IMR-90 (cell line): ENCODE data around the gene LAMA2. TPM values are rescaled to one million over a fixed set of nuclear protein-coding genes. Genes with fewer than 3 reads are reported as not detected.

Source experiments
- ATAC-seq: fragments of 200-7000 bp; cut with Tn5 transposase; 2 replicates; pipeline ENCODE4 v1.9.1; 2020; ENCODE audit warnings: low read depth, mild to moderate bottlenecking, moderate library complexity
- BruUV-seq: library from RNA; stranded (reverse); fragments of 400-500 nt; replicated peaks from 2 replicates; lab custom pipeline; 2021; lab: Mats Ljungman, UMichigan
- CTCF ChIA-PET: fragments of 300-600 bp; formaldehyde crosslinking; extraction: SDS; loops from one replicate; lab custom pipeline; 2021; ENCODE audit warnings: antibody characterized with exemption; lab: Yijun Ruan, JAX
- POLR2A ChIA-PET: fragments of 300-600 bp; sonication (Branson Sonifier 250); formaldehyde crosslinking; loops from one replicate; lab custom pipeline; 2022; ENCODE audit warnings: antibody characterized with exemption; ENCODE audit not compliant: unreplicated experiment; lab: Charles Lee
- DNase-seq: peaks from one replicate; pipeline ENCODE4 v3.0.0; 2013
- H2AFZ ChIP-seq: replicated peaks from 2 replicates; pipeline ENCODE3; 2013; ENCODE audit warnings: low read length, mild to moderate bottlenecking; ENCODE audit not compliant: poor library complexity
- H2AK5ac ChIP-seq: 2 replicates; pipeline ENCODE4 v1.6.1; 2013; ENCODE audit warnings: low read depth, low read length, inconsistent platforms
- H2AK9ac ChIP-seq: replicated peaks from 2 replicates; pipeline ENCODE3; 2013; ENCODE audit warnings: mild to moderate bottlenecking, low read depth, low read length, moderate library complexity; ENCODE audit not compliant: poor library complexity
- H2BK120ac ChIP-seq: 2 replicates; pipeline ENCODE4 v1.6.1; 2013; ENCODE audit warnings: low read depth, low read length, inconsistent platforms
- H2BK15ac ChIP-seq: 3 replicates; pipeline ENCODE4 v1.6.1; 2013; ENCODE audit warnings: low read depth, low read length, inconsistent platforms
- H2BK20ac ChIP-seq: 2 replicates; pipeline ENCODE4 v1.6.1; 2013; ENCODE audit warnings: low read depth, mild to moderate bottlenecking, inconsistent platforms, low read length, moderate library complexity
- H2BK5ac ChIP-seq: 2 replicates; pipeline ENCODE4 v1.6.1; 2013; ENCODE audit warnings: mild to moderate bottlenecking, low read depth, low read length, inconsistent platforms; ENCODE audit not compliant: poor library complexity, severe bottlenecking
- H3K14ac ChIP-seq: replicated peaks from 2 replicates; pipeline ENCODE4 v1.6.1; 2013; ENCODE audit warnings: low read depth, low read length, inconsistent platforms
- H3K18ac ChIP-seq: 2 replicates; pipeline ENCODE4 v1.6.1; 2013; ENCODE audit warnings: low read depth, low read length, control low read depth
- H3K23ac ChIP-seq: 2 replicates; pipeline ENCODE4 v1.6.1; 2013; ENCODE audit warnings: low read depth, low read length, inconsistent platforms
- H3K27ac ChIP-seq: 2 replicates; pipeline ENCODE4 v1.5.1; 2013; ENCODE audit warnings: mild to moderate bottlenecking, control low read depth, low read length; ENCODE audit not compliant: insufficient read depth
- H3K27me3 ChIP-seq: 2 replicates; pipeline ENCODE4 v1.6.1; 2013; ENCODE audit warnings: low read length; ENCODE audit not compliant: control insufficient read depth, insufficient read depth
- H3K36me3 ChIP-seq: 2 replicates; pipeline ENCODE4 v1.6.1; 2013; ENCODE audit warnings: low read length, mixed read lengths; ENCODE audit not compliant: control insufficient read depth, insufficient read depth
- H3K4ac ChIP-seq: 2 replicates; pipeline ENCODE4 v1.6.1; 2013; ENCODE audit warnings: low read depth, low read length, inconsistent platforms
- H3K4me1 ChIP-seq: 2 replicates; pipeline ENCODE4 v1.6.1; 2013; ENCODE audit warnings: low read length, mixed read lengths; ENCODE audit not compliant: control insufficient read depth, insufficient read depth
- H3K4me2 ChIP-seq: 2 replicates; pipeline ENCODE4 v1.6.1; 2013; ENCODE audit warnings: low read depth, mild to moderate bottlenecking, control low read depth, low read length, moderate library complexity
- H3K4me3 ChIP-seq: 2 replicates; pipeline ENCODE4 v1.5.1; 2013; ENCODE audit warnings: low read depth, mild to moderate bottlenecking, control low read depth, low read length, moderate library complexity; ENCODE audit not compliant: insufficient read depth
- H3K56ac ChIP-seq: 2 replicates; pipeline ENCODE4 v1.6.1; 2013; ENCODE audit warnings: low read length, inconsistent platforms; ENCODE audit not compliant: insufficient read depth; ENCODE audit errors: extremely low read depth
- H3K79me1 ChIP-seq, 2 experiments: 2 replicates each; pipeline ENCODE4 v1.6.1; 2013; ENCODE audit warnings: low read length in 2 of 2, inconsistent platforms in 1 of 2, low read depth in 1 of 2
- H3K9ac ChIP-seq: 2 replicates; pipeline ENCODE4 v1.6.1; 2013; ENCODE audit warnings: low read depth, low read length, control low read depth
- H3K9me1 ChIP-seq: 2 replicates; pipeline ENCODE4 v1.6.1; 2013; ENCODE audit warnings: low read length, inconsistent platforms; ENCODE audit not compliant: insufficient read depth
- H3K9me3 ChIP-seq: 2 replicates; pipeline ENCODE4 v1.6.1; 2013; ENCODE audit warnings: low read length; ENCODE audit not compliant: control insufficient read depth, insufficient read depth
- H4K20me1 ChIP-seq: 2 replicates; pipeline ENCODE4 v1.6.1; 2013; ENCODE audit warnings: low read length, inconsistent platforms; ENCODE audit not compliant: insufficient read depth
- H4K5ac ChIP-seq: 2 replicates; pipeline ENCODE4 v1.6.1; 2013; ENCODE audit warnings: mild to moderate bottlenecking, low read depth, low read length, control low read depth
- H4K8ac ChIP-seq, 2 experiments: 2 replicates each; pipeline ENCODE4 v1.6.1; 2013; ENCODE audit warnings: low read depth in 2 of 2, low read length in 2 of 2, control low read depth in 1 of 2, inconsistent platforms in 1 of 2
- H4K91ac ChIP-seq: 2 replicates; pipeline ENCODE4 v1.6.1; 2013; ENCODE audit warnings: low read depth, low read length, inconsistent platforms; ENCODE audit not compliant: insufficient read depth
- BHLHE40 ChIP-seq: fragments of 150-350 bp; IDR thresholded peaks from 2 replicates; pipeline ENCODE4 v1.6.1; 2016; ENCODE audit warnings: mild to moderate bottlenecking, low read depth, low read length
- CEBPB ChIP-seq: IDR thresholded peaks from 2 replicates; pipeline ENCODE4 v1.6.1; 2012; ENCODE audit warnings: low read depth, low read length, improper control_type of control experiment
- CHD1 ChIP-seq: IDR thresholded peaks from 2 replicates; pipeline ENCODE4 v1.6.1; 2012; ENCODE audit warnings: low read depth, low read length, improper control_type of control experiment
- CTCF ChIP-seq: conservative IDR thresholded peaks from 2 replicates; pipeline ENCODE4 v1.5.1; 2012; ENCODE audit warnings: mild to moderate bottlenecking, low read depth, low read length, improper control_type of control experiment
- FOS ChIP-seq: fragments of 150-350 bp; IDR thresholded peaks from 2 replicates; pipeline ENCODE4 v1.6.1; 2016; ENCODE audit warnings: low read depth, low read length
- MAFK ChIP-seq: IDR thresholded peaks from 2 replicates; pipeline ENCODE4 v1.6.1; 2012; ENCODE audit warnings: low read depth, low read length, improper control_type of control experiment
- MAZ ChIP-seq: IDR thresholded peaks from 2 replicates; pipeline ENCODE4 v1.6.1; 2012; ENCODE audit warnings: low read depth, mild to moderate bottlenecking, low read length, improper control_type of control experiment, moderate library complexity, borderline replicate concordance
- MXI1 ChIP-seq: IDR thresholded peaks from 2 replicates; pipeline ENCODE4 v1.6.1; 2012; ENCODE audit warnings: low read depth, mild to moderate bottlenecking, low read length, moderate library complexity, borderline replicate concordance
- NFE2L2 ChIP-seq: fragments of 150-350 bp; IDR thresholded peaks from 2 replicates; pipeline ENCODE4 v1.6.1; 2016; ENCODE audit warnings: low read depth, mild to moderate bottlenecking, low read length
- POLR2A ChIP-seq: IDR thresholded peaks from 2 replicates; pipeline ENCODE4 v1.6.1; 2012; ENCODE audit warnings: mild to moderate bottlenecking, low read depth, low read length
- RAD21 ChIP-seq: IDR thresholded peaks from 2 replicates; pipeline ENCODE4 v1.6.1; 2012; ENCODE audit warnings: low read length, improper control_type of control experiment
- RCOR1 ChIP-seq: IDR thresholded peaks from 2 replicates; pipeline ENCODE4 v1.6.1; 2012; ENCODE audit warnings: mild to moderate bottlenecking, low read length, improper control_type of control experiment; ENCODE audit not compliant: insufficient replicate concordance
- RFX5 ChIP-seq: IDR thresholded peaks from 2 replicates; pipeline ENCODE4 v1.8.0; 2012; ENCODE audit warnings: low read depth, mild to moderate bottlenecking, low read length, moderate library complexity
- SMC3 ChIP-seq: fragments of 150-350 bp; IDR thresholded peaks from 2 replicates; pipeline ENCODE4 v1.6.1; 2016; ENCODE audit warnings: low read depth, mild to moderate bottlenecking, antibody characterized with exemption, low read length, moderate library complexity
- WGBS, 2 experiments: methylation state at CpG; one replicate each; pipeline versions ENCODE4 v1.1.5 to v1.1.7; 2013; ENCODE audit warnings: missing lambda C conversion rate in 2 of 2; ENCODE audit not compliant: insufficient read length in 1 of 2; ENCODE audit errors: extremely low coverage in 2 of 2; 5-methylcytosine and 5-hydroxymethylcytosine counted together
- dilution Hi-C: fragments of 300-500 bp; cut with HindIII; formaldehyde crosslinking; loops from one replicate; pipeline ENCODE4 v1.14.3; 2018; ENCODE audit warnings: low sequenced_read_pairs; ENCODE audit not compliant: unreplicated experiment
- in situ Hi-C: fragments of 300-500 bp; cut with MboI; formaldehyde crosslinking; loops from 3 replicates; pipeline ENCODE4 v1.14.3; 2019; ENCODE audit warnings: low sequenced_read_pairs, inconsistent platforms, mixed read lengths
- intact Hi-C: fragments of 100-400 bp; cut with micrococcal nuclease; formaldehyde crosslinking; loops from 2 replicates; pipeline ENCODE4 v1.10.0; 2022
- polyA plus RNA-seq, 3 experiments: library from polyadenylated mRNA; depleted of rRNA; stranded (reverse); fragments of >200 nt; gene quantifications; 2 replicates each; pipeline ENCODE4 v1.2.3, GENCODE V29; 2012; ENCODE audit warnings: low replicate concordance in 1 of 3
- total RNA-seq: library from RNA; depleted of rRNA; stranded (reverse); fragments of >200 nt; gene quantifications from 2 replicates; pipeline ENCODE4 v1.2.3, GENCODE V29; 2012
- TF ChIP-seq, protein P1 (sequence below): fragments of 150-350 bp; IDR thresholded peaks from 2 replicates; pipeline ENCODE4 v1.6.1; 2017; ENCODE audit warnings: mild to moderate bottlenecking, antibody characterized with exemption, low read length, low read depth
- TF ChIP-seq, protein P2 (sequence below): fragments of 150-350 bp; IDR thresholded peaks from 2 replicates; pipeline ENCODE4 v1.6.1; 2016; ENCODE audit warnings: low read depth, mild to moderate bottlenecking, low read length, moderate library complexity, borderline replicate concordance

LAMA2 gene
- total and polyA plus RNA-seq, 2 of the 4 experiments (the other 2 are of a cell fraction), result 9.9 to 13.3 TPM

DNA sequence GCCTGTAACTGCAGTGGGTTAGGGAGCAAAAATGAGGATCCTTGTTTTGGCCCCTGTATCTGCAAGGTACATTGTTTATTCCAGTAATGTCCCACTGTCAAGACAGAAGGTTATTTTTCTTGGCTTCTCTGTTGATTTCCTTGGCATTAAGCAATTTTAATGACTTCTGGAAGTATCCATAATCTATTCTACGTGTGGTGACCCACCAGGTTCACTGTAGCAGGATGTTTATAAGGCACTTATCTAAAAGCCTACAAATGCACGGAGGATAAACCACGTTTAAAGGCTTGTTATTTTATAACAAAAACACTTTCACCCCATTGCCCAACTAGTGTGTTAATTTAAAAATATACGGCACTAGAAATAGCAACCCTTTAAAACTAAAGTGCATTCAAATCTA lies 294.9 kb downstream of the LAMA2 start:
- ATAC-seq, result no peak
- no peak overlapping the region for H3K4me2 ChIP-seq
- H4K20me1 ChIP-seq, result no peaks in the 10 kb centered on the region
- H3K79me1 ChIP-seq, result no peaks in the 10 kb centered on the region
- H2AFZ ChIP-seq, result no peak overlapping the region
- no TSS peak for BruUV-seq
- H3K9me3 ChIP-seq, result no peaks in the 10 kb centered on the region
- no peaks in the 10 kb centered on the region for H3K27me3 ChIP-seq
- H3K9me1 ChIP-seq, result no peaks in the 10 kb centered on the region; the same call in 1 of the 2 replicates
- in situ Hi-C loops, result no loop called here
- no peaks in the 10 kb centered on the region for H3K36me3 ChIP-seq
- no CpG with 5 or more reads among the region's 4 CpGs for whole genome bisulfite sequencing, 2 experiments
- no peak overlapping the region for H2BK15ac ChIP-seq
- H3K4me3 ChIP-seq, result no peak overlapping the region
- H2BK120ac ChIP-seq, result no peak overlapping the region
- H3K56ac ChIP-seq, result no peak overlapping the region
- DNase-seq, result no peak
- intact Hi-C loops, result no loop called here
- H4K5ac ChIP-seq, result no peak overlapping the region
- TF ChIP-seq MAZ, result no peak
- TF ChIP-seq CEBPB, result no peak
- TF ChIP-seq CTCF, result no peak
- TF ChIP-seq NFE2L2, result no peak
- no peak for TF ChIP-seq BHLHE40
- no peak for TF ChIP-seq FOS
- no peak for TF ChIP-seq MAFK
- no peak for TF ChIP-seq POLR2A
- no peak for TF ChIP-seq CHD1
- TF ChIP-seq MXI1, result no peak
- no peak for TF ChIP-seq RCOR1
- no peak for TF ChIP-seq RAD21
- no peak for TF ChIP-seq SMC3
- no peak for TF ChIP-seq RFX5
- TF ChIP-seq, protein P1, sequence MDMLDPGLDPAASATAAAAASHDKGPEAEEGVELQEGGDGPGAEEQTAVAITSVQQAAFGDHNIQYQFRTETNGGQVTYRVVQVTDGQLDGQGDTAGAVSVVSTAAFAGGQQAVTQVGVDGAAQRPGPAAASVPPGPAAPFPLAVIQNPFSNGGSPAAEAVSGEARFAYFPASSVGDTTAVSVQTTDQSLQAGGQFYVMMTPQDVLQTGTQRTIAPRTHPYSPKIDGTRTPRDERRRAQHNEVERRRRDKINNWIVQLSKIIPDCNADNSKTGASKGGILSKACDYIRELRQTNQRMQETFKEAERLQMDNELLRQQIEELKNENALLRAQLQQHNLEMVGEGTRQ, result no peak
- TF ChIP-seq, protein P2, sequence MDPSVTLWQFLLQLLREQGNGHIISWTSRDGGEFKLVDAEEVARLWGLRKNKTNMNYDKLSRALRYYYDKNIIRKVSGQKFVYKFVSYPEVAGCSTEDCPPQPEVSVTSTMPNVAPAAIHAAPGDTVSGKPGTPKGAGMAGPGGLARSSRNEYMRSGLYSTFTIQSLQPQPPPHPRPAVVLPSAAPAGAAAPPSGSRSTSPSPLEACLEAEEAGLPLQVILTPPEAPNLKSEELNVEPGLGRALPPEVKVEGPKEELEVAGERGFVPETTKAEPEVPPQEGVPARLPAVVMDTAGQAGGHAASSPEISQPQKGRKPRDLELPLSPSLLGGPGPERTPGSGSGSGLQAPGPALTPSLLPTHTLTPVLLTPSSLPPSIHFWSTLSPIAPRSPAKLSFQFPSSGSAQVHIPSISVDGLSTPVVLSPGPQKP, result no peak
- no peak overlapping the region for H4K8ac ChIP-seq
- no peak overlapping the region for H3K18ac ChIP-seq
- H3K23ac ChIP-seq, result no peak overlapping the region
- POLR2A ChIA-PET, result no interaction called here
- dilution Hi-C loops, result no loop called here
- no peak overlapping the region for H3K14ac ChIP-seq
- no peak overlapping the region for H3K9ac ChIP-seq
- no peak overlapping the region for H4K91ac ChIP-seq
- peaks cover 4% of the 10 kb centered on the region for H3K4me1 ChIP-seq
- H3K4ac ChIP-seq, result no peak overlapping the region
- no peak overlapping the region for H3K27ac ChIP-seq
- H2BK20ac ChIP-seq, result no peak overlapping the region
- CTCF ChIA-PET, result no interaction called here
- H2BK5ac ChIP-seq, result no peak overlapping the region
- no peak overlapping the region for H2AK5ac ChIP-seq
- H2AK9ac ChIP-seq, result no peak overlapping the region
